PC-3 (cell line): ENCODE results near the gene WDFY1.

Experiments used
- CTCF ChIP-seq: fragments of 300-600 bp; sonication (generic); conservative IDR thresholded peaks from 2 replicates; pipeline ENCODE4 v1.5.1; 2017; ENCODE audit warnings: antibody characterized with exemption, low read depth, mild to moderate bottlenecking, low read length
- EZH2 ChIP-seq: fragments of 300-600 bp; sonication (generic); IDR thresholded peaks from one replicate; pipeline ENCODE4 v1.6.1; 2017; ENCODE audit warnings: antibody characterized with exemption, mild to moderate bottlenecking, low read length; ENCODE audit not compliant: unreplicated experiment

DNA sequence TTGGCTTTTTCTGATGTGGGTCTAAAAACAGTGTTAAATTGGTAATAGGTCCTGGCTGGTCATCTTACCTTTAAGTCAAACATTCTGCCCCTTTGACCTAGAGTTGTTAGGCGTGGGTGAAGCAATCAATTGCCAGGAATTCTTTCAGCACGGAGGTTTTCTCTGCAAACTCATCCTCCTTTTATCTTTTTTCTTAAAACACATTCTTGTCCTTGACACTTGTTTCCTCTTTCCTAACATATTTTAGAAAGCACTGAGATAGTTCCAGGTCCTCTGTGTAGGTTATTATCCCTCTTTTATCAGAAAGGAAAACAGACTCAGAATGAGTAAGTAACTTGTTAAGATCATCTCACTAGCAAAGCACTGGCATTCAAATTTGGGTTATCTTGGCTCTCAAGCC is 89.1 kb downstream of the WDFY1 start:
- TF ChIP-seq CTCF = no peak
- TF ChIP-seq EZH2 = no peak
